Left cardiac atrium (tissue), 4 donors: Measurements from ENCODE around the gene BLNK. TPM values are rescaled to one million over a fixed set of nuclear protein-coding genes. Genes with fewer than 3 reads are reported as not detected.

Experiments
- ATAC-seq, 2 donors: fragments of 200-7000 bp; cut with Tn5 transposase; one replicate each; pipeline ENCODE4 v1.9.1; 2020; ENCODE audit warnings: mild to moderate bottlenecking in 2 of 2, moderate library complexity in 2 of 2
- DNase-seq: peaks from one replicate; pipeline ENCODE4 v3.0.0-alpha.2; 2020
- intact Hi-C, 2 donors: fragments of 100-400 bp; cut with DNase I; formaldehyde crosslinking; loops; one replicate each; pipeline versions ENCODE4 v1.14.1 to v1.15.1; 2022 to 2023
- total RNA-seq, 2 donors: library from RNA; stranded (reverse); fragmentation: NEBNext Ultra II Directional; extraction: Animal tissue kit (Norgen Biotek cat#: 25700); gene quantifications; one replicate each; pipeline ENCODE4 v1.2.1, GENCODE V29; 2021
- donor health status: DM: no; HTN: yes; CAD: no.
- donor health status: DM: no; HTN: yes; CAD: no; lungs with severe emphysema.
- donor health status: DM: yes; HTN: yes; CAD: no.
- donor health status: Dilated cardiomyopathy.

Gene BLNK
- total RNA-seq, 2 donors from 2014 or later, result 1.2 to 3.4 TPM

DNA sequence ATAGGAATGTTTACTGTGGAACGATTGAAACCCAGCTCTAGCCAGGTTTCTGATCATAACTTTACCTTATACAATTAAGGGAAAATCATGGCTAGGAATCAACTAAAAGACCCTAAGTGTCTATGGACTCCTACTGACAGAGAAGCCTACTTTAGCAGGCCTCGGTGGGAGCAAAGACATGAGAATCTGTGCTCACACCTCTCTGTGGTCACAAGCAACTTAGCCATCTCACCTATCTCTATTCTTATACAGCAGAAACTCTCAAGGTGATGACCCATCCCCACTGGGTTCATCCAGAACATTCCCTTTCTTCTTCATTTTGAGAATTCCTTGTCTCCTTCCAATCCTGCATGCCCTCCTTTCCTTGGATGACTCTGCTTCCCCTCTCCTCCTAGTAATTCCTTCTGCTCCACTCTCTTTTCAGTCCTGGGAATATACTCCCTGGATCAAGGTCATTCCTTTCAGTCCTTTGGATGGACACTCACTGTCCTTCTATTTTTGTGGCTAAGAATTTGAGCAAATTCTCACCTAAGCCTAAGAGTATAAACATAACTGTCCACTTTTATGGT lies 2.9 kb downstream of the BLNK start:
- ATAC-seq (no peak), DNase-seq (no peak)
- intact Hi-C loops, result no loop called here

GRCh38 chr10:96267234-96267705 lies 4.1 kb downstream of the BLNK start:
- DNase-seq, result no peak
- intact Hi-C loops, result no loop called here

DNA sequence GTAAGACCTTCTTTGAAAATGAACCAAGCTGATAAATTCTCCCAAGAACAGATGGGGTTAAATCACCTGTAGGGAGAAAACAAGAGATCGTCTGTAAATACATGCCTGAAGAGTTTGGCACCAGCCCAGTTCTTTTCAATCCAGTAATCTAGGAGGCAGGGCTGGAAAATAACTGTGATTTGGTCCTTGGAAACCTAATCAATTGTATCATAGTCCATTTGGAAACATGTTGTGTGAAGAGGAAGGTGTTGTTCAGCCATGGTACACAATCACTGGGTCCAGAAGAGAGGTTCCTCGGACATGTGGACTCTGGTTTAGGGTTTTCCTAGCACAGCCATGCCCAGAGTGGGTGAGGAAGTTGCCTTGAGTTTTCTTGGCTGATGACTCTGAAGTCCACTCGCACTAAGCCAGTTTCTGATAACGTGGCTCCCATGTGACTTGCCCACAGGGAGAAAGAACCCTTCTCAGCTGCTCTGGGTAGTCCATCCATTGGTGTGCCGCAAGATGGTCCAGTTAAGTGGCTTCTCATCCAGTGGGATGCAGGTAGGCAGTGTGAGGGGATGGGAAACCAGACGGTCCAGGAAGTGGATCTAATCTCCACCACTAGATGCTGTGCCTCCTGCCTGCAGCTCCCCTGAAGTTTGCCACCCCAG lies 5.1 kb downstream of the BLNK start:
- ATAC-seq (no peak), DNase-seq (no peak)
- intact Hi-C loops, result no loop called here

More at GRCh38 chr10:96267234-96267705, 4.1 kb downstream of the BLNK start:
- no peak for ATAC-seq

DNA sequence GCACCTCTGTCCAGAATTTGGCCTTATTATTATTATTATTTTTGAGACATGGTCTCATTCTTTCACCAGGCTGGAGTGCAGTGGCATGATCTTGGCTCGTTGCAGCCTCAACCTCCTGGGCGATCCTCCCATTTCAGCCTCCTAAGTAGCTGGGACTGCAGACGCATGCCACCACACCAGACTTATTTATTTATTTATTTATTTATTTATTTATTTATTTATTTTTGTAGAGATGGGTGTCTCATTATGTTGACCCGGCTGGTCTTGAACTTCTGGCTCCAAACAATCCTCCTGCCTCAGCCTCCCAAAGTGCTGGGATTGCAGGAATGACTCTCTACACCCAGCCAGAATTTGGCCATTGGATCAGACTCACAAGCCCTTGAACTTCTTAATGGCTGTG lies 6.4 kb downstream of the BLNK start:
- DNase-seq (no peak), ATAC-seq (no peak)
- intact Hi-C loops, result no loop called here

DNA sequence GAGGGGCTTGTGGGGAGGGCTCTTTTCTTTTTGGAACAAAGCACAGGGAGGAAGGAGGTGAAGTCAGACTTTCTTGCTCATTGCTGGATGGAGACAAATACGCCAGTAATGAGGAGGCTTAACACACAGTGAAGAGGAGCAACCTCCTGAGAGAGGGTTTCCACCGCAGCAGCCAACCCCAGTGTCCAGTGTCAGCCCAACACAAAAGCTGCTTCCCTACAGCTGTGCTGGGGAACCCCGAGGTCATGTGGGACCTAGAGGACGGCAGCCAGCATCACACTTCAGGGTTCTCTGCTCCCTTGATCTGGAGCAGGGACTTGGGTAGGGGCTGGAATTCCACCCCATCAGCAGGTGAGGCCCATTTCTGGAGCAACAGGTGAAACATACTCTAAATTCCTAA lies 7.7 kb downstream of the BLNK start:
- ATAC-seq (no peak), DNase-seq (no peak)
- intact Hi-C loops, result no loop called here

- no peak for DNase-seq
- intact Hi-C loops, result no loop called here
- ATAC-seq, result no peak
Observed at GRCh38 chr10:96263176-96263575, 8.2 kb downstream of the BLNK start.

DNA sequence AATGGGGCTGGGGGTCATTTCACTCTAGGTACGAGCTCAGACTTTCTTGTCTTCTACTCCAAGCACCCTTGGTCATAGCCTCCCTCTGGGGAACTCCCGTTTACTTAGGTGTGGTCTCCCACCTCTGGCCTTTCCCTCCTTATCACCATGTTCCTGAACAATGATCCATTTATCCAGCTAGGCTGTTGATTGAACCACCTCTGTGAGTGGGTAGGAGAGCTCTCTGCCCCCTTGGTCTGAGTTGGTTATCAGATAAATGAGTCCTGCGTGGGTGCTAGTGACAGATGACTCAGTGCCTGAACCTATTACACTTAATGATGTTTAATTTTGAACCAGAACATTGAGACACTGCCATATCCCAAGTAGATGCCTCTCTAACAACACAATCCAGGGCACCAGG lies 9.4 kb downstream of the BLNK start:
- intact Hi-C loops, result no loop called here
- ATAC-seq, result no peak
- no peak for DNase-seq

- no peak for ATAC-seq
- intact Hi-C loops, result no loop called here
- no peak for DNase-seq
Observed at GRCh38 chr10:96261132-96261531, 10.2 kb downstream of the BLNK start.

- DNase-seq (no peak), ATAC-seq (peak in 1 of 2 donors; percentile 75)
- intact Hi-C loops, result no loop called here
Observed at GRCh38 chr10:96260014-96260413, 11.4 kb downstream of the BLNK start.

DNA sequence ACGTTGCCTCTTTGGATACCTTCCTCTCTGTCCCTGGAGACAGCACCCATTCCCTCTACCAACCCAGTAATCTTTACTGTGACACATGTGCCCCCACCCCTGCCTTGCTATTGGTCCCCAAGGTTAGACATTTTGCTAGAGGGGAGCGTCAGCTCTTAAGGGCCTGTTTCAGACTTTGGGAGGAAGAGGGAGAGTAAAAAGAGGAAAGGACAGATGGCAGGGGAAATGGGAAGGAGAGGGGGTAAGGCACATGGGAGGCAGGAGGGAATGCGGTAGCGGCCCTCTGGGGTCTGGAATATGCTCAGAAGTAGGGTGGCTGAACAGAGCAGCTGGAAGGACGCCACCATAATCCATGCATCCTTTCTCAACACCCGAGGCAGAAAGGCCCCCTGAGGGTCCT lies 12.2 kb downstream of the BLNK start:
- no peak for DNase-seq
- intact Hi-C loops, result no loop called here
- ATAC-seq, result peak in 1 of 2 donors; percentile 29

GRCh38 chr10:96257944-96258343 lies 13.4 kb downstream of the BLNK start:
- ATAC-seq, result peak; percentile 80 to 86
- no peak for DNase-seq

DNA sequence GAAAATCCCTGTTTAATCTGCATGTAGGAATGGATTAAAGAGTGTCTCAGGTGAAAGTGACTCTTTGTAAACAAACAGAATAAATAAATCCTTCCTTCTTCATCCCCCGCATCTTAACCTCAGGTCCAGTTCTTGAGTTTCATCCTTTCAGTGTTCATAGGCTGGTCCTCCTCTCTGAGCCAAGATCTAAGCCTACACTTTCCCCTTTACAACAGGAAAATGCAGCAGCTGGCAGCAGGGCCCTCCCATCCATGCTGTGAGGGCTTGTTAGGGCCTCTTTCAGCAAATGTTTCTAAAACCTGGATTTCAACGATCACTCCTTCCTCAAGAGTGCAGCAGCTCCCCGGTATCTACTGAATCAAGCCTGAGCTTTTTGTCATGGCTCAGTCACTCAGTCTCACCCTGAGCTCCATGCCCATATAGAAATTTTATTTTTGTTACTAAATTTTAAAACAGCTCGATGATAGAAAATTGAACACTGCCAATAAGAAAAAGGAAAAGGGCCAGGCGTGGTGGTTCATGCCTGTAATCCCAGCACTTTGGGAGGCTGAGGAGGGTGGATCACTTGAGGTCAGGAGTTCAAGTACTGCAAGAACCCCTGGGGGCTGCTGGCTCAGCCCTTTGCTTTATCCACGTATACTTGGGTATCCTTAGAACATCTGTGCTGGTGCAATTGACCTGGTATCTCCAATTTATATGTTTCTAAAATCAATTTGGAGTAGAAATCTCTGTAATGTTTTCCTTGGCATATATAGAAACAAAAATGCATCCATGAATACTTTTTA lies 15.6 kb downstream of the BLNK start:
- intact Hi-C loops, result no loop called here

More at GRCh38 chr10:96257944-96258343, 13.4 kb downstream of the BLNK start:
- intact Hi-C loops, result no loop called here

GRCh38 chr10:96254976-96255375 lies 16.4 kb downstream of the BLNK start:
- intact Hi-C loops, result no loop called here
- DNase-seq (no peak), ATAC-seq (no peak)

More for the DNA sequence above, 15.6 kb downstream of the BLNK start:
- DNase-seq, result no peak
- no peak for ATAC-seq

- intact Hi-C loops, result no loop called here
- no peak for ATAC-seq
- no peak for DNase-seq
Observed at GRCh38 chr10:96252730-96253129, 18.6 kb downstream of the BLNK start.

DNA sequence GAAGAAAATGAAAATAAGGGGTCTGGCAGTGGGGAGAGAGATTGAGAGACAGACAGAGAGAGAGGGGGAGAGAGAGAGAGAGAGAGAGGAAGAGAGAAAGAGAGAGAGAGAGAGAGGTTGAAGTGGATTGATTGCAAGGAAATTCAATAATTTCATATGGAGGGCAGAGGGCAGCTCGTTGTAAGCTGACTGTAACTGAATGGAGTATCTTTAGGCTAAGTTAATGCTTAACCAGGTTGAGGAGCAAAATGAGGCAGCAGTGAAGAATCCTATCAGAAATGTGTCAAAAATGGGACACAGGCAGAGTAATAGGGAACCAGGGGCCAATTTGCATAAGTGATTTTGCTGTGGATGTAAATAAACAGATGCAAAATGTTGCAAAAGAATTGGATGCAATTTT lies 21.0 kb downstream of the BLNK start:
- ATAC-seq, result no peak

GRCh38 chr10:96249264-96249663 lies 22.1 kb downstream of the BLNK start:
- no peak for DNase-seq
- ATAC-seq, result no peak
- intact Hi-C loops, result no loop called here

More for the DNA sequence above, 21.0 kb downstream of the BLNK start:
- intact Hi-C loops, result no loop called here
- DNase-seq, result no peak

DNA sequence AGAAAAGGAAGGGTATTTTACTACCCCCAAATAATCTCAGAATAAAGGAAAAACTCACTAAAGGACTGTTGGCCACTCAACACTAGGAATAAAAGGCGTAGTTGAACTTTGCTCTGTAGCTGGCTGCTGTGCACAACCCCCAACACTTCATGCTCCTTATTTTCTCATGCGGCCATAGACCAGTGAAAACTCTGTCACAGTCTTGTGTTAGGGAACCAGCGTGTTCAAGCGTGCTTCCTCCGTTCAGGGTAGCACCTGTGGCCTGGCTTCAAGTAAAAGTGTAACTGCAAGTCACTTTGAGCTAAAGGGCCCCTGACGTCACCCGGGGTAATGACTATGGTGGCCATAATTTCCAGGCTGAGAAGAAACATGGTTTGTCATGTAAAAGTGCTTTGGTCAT lies 27.0 kb downstream of the BLNK start:
- DNase-seq, result no peak
- ATAC-seq, result no peak
- intact Hi-C loops, result no loop called here

- intact Hi-C loops, result no loop called here
- DNase-seq, result no peak
- no peak for ATAC-seq
Observed at GRCh38 chr10:96243296-96243695, 28.1 kb downstream of the BLNK start.

GRCh38 chr10:96242822-96243221 lies 28.5 kb downstream of the BLNK start:
- intact Hi-C loops, result no loop called here
- DNase-seq (no peak), ATAC-seq (no peak)
